RPMI8226 (cell line): ENCODE measurements around the gene KIAA1217.
"Not testable (repeated sequence)": the region's sequence is repeated elsewhere in the genome, so short reads cannot be mapped to it uniquely, and the experiment has no call there.

Experiments used
- DNase-seq: peaks from one replicate; pipeline ENCODE4 v3.0.0-alpha.2; 2015

KIAA1217 gene

DNA sequence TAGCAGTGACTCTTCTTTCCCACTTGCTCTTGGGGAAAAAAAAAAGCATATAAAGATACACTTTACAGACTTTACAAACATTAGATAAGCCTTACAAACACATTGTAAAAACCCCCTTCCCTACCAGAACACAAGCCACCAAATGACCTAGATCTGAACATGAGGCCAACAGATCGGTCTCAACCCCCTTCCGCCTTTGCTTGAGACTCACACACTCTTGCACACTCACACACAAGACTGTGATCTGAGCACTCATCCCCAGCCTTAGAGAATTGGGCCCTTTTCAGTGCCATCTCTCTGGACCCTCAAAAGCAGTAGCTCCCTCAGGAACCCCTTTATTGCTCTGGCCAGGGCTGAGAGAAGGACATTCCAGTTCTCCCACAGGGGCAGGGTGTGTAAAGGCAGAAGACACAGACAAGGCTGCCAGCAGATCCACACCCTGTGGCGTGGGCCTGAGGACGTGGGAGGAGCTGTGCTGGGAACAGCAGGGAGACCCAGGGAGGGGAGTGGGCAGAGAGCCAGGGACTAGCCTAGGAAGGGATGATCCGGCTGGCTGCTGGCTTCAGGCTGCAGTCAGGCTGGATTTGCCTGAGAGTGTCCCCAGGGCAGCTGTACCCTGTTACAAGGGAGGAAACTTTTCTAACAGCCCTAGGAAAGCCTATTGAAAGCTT, 206.7 kb downstream of the KIAA1217 start:
- DNase-seq, result no peak

DNA sequence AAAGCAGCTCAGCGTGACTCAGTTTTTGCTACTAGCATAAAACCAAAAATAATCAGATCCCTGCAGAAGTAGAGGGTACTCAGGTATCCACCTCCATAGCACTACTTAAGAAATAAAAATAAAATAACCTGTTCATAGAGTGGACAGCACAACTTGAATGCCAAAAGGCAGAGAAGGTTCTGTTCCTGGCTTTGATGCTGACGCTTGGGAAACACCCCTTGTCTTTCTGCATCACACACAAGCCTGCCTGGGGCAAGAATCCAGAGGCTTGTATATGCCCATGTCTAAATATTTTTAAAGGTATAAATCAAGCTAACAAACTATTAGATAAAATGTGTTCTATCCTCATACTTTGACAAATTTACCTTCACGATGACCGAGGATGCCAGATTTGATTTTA, 207.3 kb downstream of the KIAA1217 start:
- no peak for DNase-seq

DNA sequence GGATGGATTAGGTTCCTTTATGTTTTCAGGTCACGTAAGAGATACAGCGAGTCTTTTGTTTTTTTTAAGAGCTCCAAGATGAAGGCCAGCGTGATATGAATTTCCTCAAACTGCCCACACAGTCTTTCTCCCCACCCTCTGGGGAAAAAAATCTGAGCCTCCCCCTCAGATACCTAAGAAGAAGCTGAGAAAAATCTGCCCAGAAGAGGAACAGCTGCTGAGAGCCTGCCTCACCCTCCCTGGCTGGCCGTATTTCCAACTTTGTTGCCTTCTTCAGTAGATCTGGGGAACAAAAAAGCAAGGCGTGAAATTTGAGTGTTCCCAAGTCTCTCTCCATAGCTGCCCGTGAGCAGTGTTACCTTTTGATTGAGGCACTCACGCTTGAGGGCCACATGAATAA, 208.1 kb downstream of the KIAA1217 start:
- DNase-seq, result no peak

DNA sequence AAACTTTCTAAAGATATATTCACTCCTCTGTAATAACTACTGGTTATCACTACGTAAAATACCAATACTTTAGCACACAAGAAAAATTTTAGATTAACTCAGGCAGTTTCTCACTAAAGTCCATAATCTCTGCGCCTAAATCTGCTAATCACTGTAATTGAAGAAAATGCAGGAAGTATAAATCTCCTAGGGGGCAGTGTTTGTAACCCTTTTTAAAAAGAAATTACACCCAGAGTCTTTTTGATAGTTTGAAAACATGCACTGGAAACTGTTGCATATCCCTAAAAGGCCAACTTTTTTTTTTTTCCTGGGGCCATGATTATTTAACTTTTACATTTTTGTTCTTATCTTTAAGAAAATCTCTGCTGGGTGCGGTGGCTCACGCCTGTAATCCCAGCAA, 209.6 kb downstream of the KIAA1217 start:
- peak; percentile 44 for DNase-seq

DNA sequence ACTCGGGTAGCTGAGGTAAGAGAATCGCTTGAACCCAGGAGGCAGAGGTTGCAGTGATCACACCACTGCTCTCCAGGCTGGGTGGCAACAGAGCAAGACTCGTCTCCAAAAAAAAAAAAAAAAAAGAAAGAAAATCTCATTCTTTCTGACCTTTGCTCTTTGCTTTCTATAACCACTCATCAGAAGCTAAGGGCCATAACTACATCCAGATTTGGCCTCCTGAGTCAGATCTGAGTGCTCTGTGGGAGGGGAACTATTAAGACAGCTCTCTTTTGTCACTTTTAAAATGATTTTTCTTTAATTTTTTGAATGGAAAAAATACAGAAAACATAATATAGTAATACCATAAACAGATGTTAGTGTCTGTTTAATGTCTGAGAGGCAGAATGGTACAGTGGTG, 210.1 kb downstream of the KIAA1217 start:
- no peak for DNase-seq

DNA sequence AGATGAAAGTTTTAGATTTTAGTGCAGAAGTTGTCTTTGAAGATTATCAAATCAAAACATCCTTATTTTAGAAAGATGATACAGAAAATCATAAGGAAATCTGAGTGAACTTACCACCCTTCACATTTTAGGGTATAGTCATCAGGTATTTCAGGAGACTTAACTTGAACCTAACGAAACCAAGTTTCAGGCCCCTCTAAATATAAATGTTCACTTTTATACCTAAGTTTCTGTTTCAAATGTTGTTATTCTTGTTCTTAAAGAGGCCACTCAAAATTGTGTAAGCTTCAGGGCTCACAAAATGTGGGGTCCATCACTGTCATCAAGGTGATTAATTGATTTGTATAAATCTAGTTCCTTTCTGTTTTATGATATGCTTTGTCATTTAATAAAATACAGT, 216.2 kb downstream of the KIAA1217 start:
- no peak for DNase-seq

DNA sequence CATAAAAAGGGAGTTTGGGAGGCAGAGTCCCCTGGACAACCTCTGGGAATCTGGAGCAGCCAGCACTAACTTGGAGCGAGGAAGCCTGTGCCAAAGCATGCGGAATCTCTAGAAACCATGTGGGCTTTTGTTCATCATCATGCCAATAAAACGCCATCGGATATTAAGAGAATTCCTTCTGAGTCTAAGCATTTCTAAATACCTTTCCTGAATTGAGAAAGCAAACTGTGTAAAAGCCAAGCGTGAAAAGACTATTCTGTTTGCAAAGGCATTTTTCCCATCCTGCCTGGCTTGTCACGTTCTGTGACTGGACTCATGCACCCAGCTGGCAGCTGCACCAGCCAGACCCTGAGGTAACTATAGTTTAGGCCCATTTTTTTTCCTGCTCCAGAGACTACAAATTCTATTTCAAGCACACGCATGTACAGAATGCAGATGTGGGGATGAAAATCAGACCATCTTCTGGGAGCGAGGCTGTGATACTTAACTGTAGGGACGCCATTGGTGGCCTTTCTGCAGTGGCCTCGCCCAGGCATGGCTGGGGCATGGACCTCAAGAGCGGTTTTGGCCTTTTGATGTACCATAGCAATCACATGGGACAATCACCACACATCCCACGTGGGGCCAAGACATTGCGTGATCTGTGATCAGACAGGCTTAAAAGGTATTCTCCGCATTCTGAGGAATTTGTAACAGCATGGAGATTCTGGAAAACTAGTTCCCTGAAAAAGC, 218.9 kb downstream of the KIAA1217 start:
- DNase-seq, result no peak

DNA sequence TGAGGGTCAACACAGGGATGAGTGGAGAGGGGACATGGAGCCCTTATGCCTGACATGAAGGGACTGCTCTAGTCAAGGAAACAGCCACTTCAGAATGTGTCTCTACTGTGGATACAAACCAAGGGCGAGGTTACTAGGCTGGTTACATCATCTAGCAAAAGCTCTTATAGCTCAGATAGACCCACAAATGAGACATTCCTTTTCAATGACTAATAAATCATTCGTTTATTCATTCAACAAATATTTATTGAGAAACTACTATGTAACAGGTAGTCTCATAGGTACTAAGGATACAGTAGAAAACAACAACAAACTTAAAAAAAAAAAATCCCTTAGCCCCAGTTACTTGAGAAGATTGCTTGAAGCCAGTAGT, 219.5 kb downstream of the KIAA1217 start:
- no peak for DNase-seq

DNA sequence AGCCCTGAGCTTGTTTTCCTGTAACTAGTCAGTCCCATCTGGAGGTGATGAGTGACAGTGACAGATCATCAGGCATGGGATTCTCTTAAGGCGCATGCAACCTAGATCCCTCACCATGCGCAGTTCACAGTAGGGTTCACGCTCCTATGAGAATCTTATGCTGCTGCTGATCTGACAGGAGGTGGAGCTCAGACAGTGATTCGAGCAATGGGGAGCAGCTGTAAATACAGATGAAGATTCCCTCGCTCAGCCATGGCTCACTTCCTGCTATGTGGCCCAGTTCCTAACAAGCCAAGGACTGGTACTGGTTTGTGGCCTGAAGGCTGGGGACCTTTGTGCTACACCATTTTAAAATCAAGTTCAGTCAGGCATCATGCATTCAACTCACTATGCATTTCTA, 221.7 kb downstream of the KIAA1217 start:
- DNase-seq, result no peak

DNA sequence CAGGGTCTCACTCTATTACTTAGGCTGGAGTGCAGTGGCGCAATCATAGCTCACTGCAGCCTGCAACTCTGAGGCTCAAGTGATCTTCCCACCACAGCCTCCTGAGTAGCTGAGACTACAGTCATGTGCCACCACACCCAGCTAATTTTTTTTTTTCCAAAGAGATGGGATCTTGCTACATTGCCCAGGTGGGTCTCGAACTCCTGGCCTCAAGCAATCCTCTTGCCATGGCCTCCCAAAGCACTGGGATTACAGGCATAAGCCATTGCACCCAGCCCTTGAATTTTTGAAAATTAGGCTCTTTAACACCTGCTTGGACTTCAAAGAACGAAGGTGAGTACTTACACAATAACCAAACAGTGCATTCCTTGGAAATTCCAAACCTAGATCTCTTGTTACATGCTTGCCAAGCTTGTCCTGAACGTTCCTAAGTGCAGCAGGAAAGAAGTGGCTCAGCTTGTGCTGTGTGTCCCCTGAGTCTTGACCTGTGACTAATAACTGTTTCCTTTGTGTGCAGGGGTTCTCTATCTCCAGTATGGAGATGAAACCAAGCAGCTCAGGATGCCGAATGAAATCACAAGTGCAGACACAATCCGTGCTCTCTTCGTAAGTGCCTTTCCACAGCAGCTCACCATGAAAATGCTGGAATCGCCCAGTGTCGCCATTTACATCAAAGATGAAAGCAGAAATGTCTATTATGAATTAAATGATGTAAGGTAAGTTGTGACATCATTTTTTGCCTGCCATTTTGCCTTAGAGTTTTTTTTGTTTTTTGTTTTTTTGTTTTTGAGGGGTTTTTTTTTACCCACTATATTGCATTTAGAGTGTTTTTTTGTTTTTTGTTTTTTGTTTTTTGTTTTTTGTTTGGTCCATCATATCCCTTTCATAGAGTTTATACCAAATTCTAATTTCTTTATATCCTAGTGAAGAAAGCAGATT, 223.8 kb downstream of the KIAA1217 start:
- DNase-seq, result no peak

DNA sequence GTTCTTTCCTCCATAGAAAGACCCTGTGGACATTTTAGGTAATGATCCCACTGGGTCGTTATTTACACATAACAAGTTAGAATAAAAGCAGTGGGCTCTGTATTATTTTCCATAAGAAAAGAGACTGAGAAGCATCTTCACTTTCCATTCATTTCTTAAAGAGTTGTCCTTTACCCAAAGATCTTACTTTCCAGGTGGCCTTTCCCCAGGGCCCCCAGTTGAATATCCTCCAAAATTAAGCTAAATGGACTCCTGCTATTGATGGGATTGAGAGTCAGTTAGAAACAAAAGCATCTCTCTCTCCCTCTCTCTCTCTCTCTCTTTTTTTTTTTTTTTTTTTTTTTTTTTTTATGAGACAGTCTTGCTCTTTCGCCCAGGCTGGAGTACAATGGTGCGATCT, 224.8 kb downstream of the KIAA1217 start:
- no peak for DNase-seq

DNA sequence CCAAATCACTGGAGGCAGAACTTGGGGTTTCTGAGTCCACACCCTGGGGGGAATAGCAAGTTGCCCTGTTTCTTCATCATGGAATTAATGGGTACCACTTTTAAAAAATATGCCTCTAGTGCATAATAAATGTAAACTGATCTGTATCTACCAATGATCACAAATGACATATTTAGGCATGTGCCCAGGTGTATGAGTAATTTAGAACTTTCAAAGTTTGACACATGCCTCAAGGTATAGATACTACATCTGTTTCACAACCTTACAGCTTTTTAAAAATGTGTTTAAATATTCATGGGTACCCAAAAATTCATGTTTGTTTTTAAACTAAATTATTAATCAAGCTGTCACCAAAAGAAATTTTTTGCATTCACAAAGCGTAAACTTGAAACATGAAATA, 226.0 kb downstream of the KIAA1217 start:
- DNase-seq, result no peak

DNA sequence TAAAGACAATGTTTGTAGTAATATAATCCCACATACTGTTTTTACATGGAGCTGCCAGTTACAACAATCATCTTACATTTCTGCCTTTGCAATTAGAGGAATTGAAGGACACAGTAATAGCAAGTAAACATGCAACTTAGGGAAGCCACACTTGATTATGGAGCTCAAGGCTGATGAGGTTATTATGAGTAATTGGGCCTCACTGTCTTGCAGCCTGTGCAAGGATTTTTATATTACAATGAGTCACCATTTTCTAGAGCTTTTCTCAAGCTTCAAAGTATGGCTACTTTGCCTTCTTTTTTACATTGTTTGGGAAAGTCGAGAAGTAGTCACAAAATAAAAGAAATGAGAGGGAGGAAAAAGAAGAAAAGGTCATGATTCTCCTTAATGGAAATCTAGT, 226.4 kb downstream of the KIAA1217 start:
- no peak for DNase-seq

DNA sequence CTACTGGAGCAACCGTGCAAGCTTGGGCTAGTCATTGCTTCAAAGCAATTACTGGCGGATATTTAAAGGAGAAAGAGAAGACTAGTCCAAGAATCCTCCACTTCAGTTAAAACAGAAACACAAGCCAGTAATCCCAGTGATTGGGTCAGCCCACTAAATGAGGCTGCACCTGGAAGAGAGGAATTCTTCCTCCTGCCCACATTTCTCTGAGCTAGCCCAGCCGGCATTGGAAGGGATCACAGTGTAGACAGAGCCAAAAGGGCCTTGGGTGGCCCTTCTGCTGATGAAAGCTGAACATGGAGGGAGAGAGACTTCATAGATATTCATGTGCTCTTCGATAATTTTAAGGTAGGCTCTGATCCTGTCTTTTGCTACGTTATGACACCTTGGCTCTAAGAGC, 228.4 kb downstream of the KIAA1217 start:
- DNase-seq, result no peak

DNA sequence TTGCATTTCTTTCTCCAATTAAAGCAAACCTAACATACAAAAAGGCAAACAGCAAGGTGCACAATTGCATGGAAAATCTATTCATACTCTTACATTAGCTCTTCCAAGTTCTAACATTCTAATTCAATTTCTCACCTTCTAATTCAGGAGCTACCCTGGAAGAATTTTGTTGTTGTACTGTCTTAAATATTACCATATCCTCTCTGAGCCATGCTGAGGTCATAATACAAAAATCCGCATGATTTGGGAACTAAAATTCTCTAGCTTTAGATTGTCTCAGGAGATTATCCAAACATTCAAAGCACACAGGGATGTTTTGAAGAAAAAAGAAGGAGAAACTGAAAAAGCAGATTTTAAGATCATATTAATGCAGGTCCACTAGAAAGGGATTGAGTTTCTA, 229.9 kb downstream of the KIAA1217 start:
- no peak for DNase-seq

DNA sequence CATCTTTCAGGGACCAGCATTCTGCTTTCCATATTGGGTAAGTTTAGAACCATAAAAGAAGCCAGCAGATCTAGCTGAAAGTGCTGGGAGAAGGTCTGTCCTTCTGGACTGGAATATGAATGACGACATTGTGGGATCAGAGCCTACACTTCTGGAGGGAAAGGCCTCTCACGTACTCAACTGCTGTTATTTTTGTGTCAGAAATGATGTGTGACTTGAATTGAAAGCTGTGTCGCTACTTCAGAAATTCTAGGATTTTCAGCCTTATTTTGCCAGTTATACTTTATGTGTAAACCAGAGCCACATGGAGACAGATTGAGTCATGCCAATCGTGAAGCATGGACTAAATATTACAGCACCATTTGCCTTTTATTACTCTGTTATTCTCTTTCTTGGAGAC, 231.0 kb downstream of the KIAA1217 start:
- DNase-seq, result no peak

DNA sequence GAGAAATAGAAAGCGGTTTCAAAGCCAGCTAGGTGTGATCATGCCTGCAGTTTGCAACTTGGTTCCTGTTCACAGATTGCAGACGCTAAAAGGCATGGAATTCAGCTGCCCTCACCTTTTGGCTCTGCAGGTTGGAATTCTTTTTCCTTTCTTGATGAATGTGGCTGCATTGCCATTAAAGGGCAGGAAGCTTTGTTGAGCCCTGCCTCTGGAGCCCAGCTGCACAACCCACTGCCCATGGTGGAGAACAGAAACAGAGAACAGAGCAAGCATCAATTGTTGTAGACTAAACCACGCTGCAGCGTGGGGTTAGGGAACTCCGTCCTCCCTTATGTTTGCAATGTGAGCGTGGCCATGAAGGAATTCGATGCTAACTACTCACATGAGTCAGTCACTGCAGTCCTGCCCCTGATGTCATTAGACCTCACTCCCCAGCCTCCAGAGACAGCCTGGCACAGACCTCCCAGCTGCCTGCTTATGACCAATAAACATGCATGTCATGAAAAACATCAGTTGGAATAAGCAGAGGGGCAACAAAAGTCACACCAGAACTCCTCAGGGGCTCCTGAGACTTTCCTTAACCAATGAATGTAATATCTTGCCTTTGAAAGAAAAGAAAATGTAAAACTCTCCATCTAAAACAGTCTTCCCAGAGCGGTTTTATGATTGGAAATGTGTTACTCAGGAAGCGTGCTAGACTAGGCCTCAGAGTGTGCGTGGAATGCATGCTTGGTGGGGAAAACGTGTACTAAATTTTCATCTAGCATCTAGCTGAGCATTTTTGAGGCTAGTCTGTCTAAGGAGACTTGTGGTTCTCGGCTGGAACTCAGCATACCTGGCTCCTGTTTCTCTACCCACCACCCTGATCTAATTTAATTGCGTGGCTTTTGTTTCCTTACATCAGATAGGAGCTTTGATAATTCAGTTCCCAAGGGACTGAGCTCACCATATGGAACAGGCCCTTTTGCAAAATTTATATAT, 232.2 kb downstream of the KIAA1217 start:
- DNase-seq, result no peak

DNA sequence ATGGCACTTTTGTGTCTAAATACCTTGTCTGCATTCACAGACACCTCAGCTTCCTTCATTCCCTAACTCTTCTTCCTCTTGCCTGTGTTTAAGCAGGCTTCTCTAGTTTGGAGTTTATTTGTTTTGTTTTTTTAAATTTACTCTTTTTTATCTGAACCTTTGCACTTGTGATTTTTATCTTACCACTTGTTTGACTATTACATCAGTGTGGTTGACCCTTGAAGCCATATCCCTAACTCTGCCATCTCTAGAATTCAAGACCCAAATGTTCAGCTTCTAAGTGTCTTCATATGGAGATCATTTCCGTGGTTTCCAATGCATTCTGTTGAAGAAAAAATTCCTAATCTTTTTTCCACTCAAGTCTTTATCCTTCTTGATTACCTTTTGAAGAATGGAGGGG, 233.3 kb downstream of the KIAA1217 start:
- DNase-seq, result no peak

DNA sequence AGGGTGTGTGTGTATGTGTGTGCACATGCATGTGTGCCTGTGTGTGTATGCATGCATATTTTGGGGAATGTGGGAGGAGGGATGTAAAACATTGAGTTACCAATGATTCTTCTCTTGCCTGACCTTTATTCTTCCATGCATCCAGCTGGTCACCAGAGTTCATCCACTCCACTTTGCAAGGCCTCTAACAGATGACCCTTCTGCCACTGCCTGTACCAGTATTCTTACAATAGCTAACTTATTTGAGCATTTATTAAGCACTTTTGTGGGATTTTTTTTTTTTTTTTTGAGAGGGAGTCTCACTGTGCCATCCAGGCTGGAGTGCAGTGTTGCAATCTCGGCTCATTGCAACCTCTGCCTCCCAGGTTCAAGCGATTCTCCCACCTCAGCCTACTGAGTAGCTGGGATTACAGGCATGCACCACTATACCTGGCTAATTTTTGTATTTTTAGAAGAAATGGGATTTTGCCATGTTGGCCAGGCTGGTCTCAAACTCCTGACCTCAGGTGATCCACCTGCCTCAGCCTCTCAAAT, 233.8 kb downstream of the KIAA1217 start:
- DNase-seq, result not testable (repeated sequence)

DNA sequence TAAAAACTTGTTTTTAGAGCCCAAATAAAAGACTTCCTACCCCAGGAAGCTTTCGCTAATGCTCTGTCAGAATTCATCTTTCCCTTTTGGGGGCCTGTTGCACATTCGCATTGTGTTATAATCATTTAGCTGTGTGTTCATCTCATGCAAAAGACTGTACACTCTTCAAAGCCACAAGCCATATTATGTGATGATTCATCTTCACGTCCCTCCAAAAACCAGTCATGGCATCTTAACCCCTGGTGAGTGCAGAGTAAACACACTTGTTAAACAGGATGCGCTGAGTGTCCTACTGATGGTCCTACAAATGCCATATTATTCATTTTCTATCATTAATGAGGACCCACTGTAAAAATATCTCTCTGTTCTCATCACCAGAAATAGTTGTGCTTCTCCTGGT, 235.4 kb downstream of the KIAA1217 start:
- DNase-seq, result no peak

DNA sequence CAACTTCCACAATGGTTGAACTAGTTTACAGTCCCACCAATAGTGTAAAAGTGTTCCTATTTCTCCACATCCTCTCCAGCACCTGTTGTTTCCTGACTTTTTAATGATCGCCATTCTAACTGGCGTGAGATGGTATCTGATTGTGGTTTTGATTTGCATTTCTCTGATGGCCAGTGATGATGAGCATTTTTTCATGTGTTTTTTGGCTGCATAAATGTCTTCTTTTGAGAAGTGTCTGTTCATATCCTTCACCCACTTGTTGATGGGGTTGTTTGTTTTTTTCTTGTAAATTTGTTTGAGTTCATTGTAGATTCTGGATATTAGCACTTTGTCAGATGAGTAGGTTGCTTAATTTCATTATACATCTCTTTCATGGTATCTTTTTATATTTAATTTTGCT, 237.0 kb downstream of the KIAA1217 start:
- not testable (repeated sequence) for DNase-seq

DNA sequence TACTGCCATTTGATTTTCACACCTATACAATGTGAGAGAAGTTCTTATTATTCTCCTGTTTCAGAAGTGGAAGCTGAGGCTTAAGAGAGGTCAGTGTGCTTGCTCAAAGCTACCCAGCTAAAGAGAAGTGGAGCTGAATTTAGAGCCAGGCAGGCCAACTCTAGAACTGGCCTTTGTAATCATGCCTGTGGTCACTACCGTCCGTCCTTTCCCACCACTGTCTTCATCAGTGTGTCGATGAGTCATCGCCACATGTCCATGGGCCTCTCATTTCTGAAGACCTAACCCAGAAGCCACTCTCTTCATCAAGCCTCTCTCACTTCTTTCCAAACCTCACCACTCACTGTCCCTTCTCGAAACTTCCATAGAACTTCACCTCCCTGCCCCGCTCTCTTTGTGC, 237.8 kb downstream of the KIAA1217 start:
- no peak for DNase-seq
